PFSK-1 (cell line): ENCODE results near the gene FAF1.

Experiments
- FOXP2 ChIP-seq: optimal IDR thresholded peaks from 2 replicates; pipeline ENCODE3; 2011; ENCODE audit warnings: borderline replicate concordance, control low read depth, inconsistent platforms; ENCODE audit not compliant: insufficient read depth; ENCODE audit errors: extremely low read length, extremely low read depth
- POLR2AphosphoS5 ChIP-seq: IDR thresholded peaks from 2 replicates; pipeline ENCODE4 v1.6.1; 2012; ENCODE audit warnings: low read depth, mild to moderate bottlenecking, control low read depth, low read length, moderate library complexity
- REST ChIP-seq, 2 experiments: IDR thresholded peaks; 2 replicates each; pipeline versions ENCODE4 v1.6.1 to v1.8.0; 2011 to 2012; ENCODE audit warnings: low read depth in 2 of 2, low read length in 2 of 2, control low read depth in 1 of 2, inconsistent platforms in 1 of 2, mild to moderate bottlenecking in 1 of 2, moderate library complexity in 1 of 2; ENCODE audit not compliant: insufficient read depth in 1 of 2
- SIN3A ChIP-seq: IDR thresholded peaks from 2 replicates; pipeline ENCODE4 v1.6.1; 2012; ENCODE audit warnings: mild to moderate bottlenecking, low read length, moderate library complexity, borderline replicate concordance; ENCODE audit not compliant: insufficient read depth
- TAF1 ChIP-seq: IDR thresholded peaks from 2 replicates; pipeline ENCODE4 v1.6.1; 2012; ENCODE audit warnings: low read length, control low read depth, borderline replicate concordance; ENCODE audit not compliant: insufficient read depth

- TF ChIP-seq TAF1, result no peak
- no peak for TF ChIP-seq POLR2AphosphoS5
- no peak for TF ChIP-seq REST (IDR thresholded peaks at IDR 0.05; ENCODE audit: insufficient read depth in 1 of 2, low read depth in 2 of 2, low read length in 2 of 2)
- no peak for TF ChIP-seq SIN3A
- no peak for TF ChIP-seq FOXP2
Observed at GRCh38 chr1:50666849-50667248, 293.2 kb downstream of the FAF1 start.
